ENCODE measurements around the gene GPRIN3. TPM values are rescaled to one million over a fixed set of nuclear protein-coding genes. Genes with fewer than 3 reads are reported as not detected.
"Not testable (repeated sequence)": the region's sequence is repeated elsewhere in the genome, so short reads cannot be mapped to it uniquely, and the experiment has no call there.

Gene GPRIN3
- total and polyA plus RNA-seq, 3 donors from 2014 or later = 0.58 to 2.5 (median 2.2) TPM

DNA sequence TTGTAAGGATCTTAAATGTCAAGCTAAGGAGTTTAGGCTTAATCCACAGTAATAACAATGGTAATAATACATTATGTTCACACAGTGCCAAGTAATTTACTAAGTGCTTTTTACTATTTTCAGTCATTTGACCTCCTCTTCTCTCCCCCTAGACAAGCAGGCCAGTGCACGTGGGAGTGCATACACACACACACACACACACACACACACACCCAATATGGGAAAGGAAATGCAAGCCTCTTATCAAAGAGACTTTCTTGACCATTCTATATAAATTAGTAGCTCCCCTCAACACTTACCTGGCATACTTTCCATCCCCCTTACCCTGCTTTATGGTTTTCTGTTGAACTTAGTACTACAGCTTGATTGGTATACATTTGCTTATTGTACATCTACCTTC lies 3.8 kb upstream of the GPRIN3 start:
- Histone ChIP-seq H3K36me3 (ENCODE audit: low read depth, missing control alignments) (no peaks in the 10 kb centered on the region), H3K9me3 (no peaks in the 10 kb centered on the region), H3K27me3 (no peaks in the 10 kb centered on the region), H3K4me3 (no peak overlapping the region), H3K27ac (no peak overlapping the region), H3K4me1 (no peaks in the 10 kb centered on the region)
- intact Hi-C loops (cut with DNase I; ENCODE audit: low total_unique reads) = no loop called here
- WGBS, 2 donors = 46 to 77% methylated on average over 1 of the region's 1 CpG
- no peak for DNase-seq
- TF ChIP-seq POLR2A (IDR thresholded peaks at IDR 0.05) = no peak
- TF ChIP-seq, protein P1, sequence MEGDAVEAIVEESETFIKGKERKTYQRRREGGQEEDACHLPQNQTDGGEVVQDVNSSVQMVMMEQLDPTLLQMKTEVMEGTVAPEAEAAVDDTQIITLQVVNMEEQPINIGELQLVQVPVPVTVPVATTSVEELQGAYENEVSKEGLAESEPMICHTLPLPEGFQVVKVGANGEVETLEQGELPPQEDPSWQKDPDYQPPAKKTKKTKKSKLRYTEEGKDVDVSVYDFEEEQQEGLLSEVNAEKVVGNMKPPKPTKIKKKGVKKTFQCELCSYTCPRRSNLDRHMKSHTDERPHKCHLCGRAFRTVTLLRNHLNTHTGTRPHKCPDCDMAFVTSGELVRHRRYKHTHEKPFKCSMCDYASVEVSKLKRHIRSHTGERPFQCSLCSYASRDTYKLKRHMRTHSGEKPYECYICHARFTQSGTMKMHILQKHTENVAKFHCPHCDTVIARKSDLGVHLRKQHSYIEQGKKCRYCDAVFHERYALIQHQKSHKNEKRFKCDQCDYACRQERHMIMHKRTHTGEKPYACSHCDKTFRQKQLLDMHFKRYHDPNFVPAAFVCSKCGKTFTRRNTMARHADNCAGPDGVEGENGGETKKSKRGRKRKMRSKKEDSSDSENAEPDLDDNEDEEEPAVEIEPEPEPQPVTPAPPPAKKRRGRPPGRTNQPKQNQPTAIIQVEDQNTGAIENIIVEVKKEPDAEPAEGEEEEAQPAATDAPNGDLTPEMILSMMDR (IDR thresholded peaks at IDR 0.05) = no peak

DNA sequence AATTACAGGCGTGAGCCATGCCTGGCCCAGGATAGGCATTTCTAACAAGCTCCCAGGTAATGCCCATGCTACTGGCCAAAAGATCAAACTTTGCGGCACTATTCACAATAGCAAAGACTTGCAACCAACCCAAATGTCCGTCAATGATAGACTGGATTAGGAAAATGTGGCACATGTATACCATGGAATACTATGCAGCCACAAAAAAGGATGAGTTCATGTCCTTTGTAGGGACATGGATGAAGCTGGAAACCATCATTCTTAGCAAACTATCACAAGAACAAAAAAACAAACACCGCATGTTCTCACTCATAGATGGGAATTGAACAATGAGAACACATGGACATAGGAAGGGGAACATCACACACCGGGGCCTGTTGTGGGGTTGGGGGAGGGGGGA lies 1.6 kb upstream of the GPRIN3 start:
- H3K27ac ChIP-seq; H3K4me1 ChIP-seq; intact Hi-C loops (cut with DNase I; ENCODE audit: low total_unique reads); H3K36me3 ChIP-seq (ENCODE audit: low read depth, missing control alignments); H3K9me3 ChIP-seq; H3K4me3 ChIP-seq; DNase-seq; H3K27me3 ChIP-seq: not testable (repeated sequence)
- 75 to 86% methylated on average over 4 to 5 of the region's 5 CpGs for WGBS, 2 donors

DNA sequence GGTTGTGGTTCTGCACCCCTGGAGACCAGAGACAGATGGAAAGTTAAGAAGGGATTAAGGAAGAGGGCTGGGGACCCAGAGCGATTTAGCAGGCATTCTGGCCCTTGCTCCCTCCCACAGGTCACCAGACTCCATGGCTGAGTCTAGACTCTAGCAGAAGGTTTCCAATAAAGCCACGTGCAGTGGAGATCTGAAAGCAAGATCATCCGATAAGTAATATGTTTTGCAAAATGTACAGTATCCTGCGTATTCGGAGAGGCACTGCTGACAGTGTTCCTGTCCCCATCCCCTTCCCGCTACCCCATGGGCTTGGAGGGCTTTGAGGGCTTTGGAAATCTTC lies 531 bp upstream of the GPRIN3 start:
- intact Hi-C loops (cut with DNase I; ENCODE audit: low total_unique reads) = no loop called here
- 11 to 19% methylated on average over 3 to 6 of the region's 6 CpGs for WGBS, 2 donors

DNA sequence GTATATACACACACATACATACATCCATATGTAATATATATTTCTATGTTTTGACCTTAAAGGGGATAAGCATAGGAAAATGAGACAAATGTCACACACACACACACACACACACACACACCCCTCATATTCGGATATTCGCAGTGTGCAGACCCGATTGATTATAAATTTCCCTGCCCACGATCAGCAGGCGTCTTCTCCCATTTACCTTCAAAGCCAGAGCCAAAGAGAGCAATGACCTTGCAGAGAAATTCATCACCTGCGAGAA lies 488 bp downstream of the GPRIN3 start:
- WGBS, 2 donors = 14 to 15% methylated on average over 6 of the region's 6 CpGs
- Histone ChIP-seq H3K4me3 (peak overlapping the region; percentile 58 to 81), H3K27me3 (no peaks in the 10 kb centered on the region), H3K27ac (peak overlapping the region in 1 of 2 donors; percentile 68), H3K36me3 (ENCODE audit: low read depth, missing control alignments) (no peaks in the 10 kb centered on the region), H3K4me1 (no peaks in the 10 kb centered on the region), H3K9me3 (no peaks in the 10 kb centered on the region)
- no peak for DNase-seq
- TF ChIP-seq POLR2A (IDR thresholded peaks at IDR 0.05) = no peak
- TF ChIP-seq, protein P1 (IDR thresholded peaks at IDR 0.05) = no peak
- intact Hi-C loops (cut with DNase I; ENCODE audit: low total_unique reads) = no loop called here

More for the DNA sequence above, 531 bp upstream of the GPRIN3 start:
- H3K27me3 ChIP-seq = no peaks in the 10 kb centered on the region
- no peaks in the 10 kb centered on the region for H3K9me3 ChIP-seq
- H3K4me1 ChIP-seq = no peaks in the 10 kb centered on the region
- peak overlapping the region; percentile 58 to 81 for H3K4me3 ChIP-seq
- TF ChIP-seq POLR2A (IDR thresholded peaks at IDR 0.05) = no peak
- TF ChIP-seq, protein P1 (IDR thresholded peaks at IDR 0.05) = no peak
- no peak for DNase-seq
- H3K36me3 ChIP-seq (ENCODE audit: low read depth, missing control alignments) = no peaks in the 10 kb centered on the region
- peak overlapping the region; percentile 50 to 68 for H3K27ac ChIP-seq

DNA sequence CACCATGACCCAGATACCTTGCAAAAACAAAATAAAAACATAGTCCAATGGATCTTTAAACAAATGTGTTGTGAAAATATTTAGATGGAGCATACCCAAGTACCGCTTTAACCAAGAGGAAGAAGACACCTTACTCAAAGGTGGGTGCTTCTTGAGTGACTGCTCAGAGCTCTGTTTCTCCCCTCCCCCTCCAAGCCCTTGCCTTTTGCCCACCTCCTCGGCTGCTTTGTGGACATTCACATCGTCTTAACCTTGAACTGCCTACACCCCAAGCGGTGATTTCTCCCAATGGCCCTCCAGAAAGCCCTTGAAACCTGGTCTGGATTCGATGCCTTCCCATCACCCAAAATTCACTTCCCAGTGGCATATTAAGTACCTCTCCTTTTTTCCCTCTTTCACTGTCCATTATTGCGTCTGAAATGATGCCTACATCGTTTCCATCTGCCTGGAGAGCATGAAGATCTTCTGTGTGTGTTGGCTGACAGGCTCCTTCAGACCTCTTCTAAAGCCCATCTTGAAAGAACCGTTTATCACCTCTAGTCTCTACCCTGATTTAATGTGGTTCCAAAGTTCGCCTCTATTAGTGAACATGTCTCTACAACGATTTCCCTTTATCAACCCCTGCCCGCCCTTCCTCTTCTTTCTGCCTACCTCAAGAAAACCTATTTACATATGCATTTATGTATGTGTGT lies 968 bp downstream of the GPRIN3 start:
- Histone ChIP-seq H3K36me3 (ENCODE audit: low read depth, missing control alignments) (no peaks in the 10 kb centered on the region), H3K27ac (no peak overlapping the region), H3K4me3 (peak overlapping the region; percentile 58 to 81), H3K9me3 (no peaks in the 10 kb centered on the region), H3K4me1 (no peaks in the 10 kb centered on the region), H3K27me3 (no peaks in the 10 kb centered on the region)
- DNase-seq = no peak
- intact Hi-C loops (cut with DNase I; ENCODE audit: low total_unique reads) = no loop called here
- TF ChIP-seq, protein P1 (IDR thresholded peaks at IDR 0.05) = no peak
- no peak for TF ChIP-seq POLR2A (IDR thresholded peaks at IDR 0.05)
- WGBS, 2 donors = 40 to 53% methylated on average over 11 of the region's 11 CpGs

All from testis (tissue), 3 donors.